ENCODE data around the gene CFAP410.
A peak's percentile ranks its signal among the peaks of the same experiment; 100 is the strongest.

GRCh38 chr21:44300262-44300959, 38.8 kb downstream of the CFAP410 start:
- TF ChIP-seq CTCF (IDR thresholded peaks at IDR 0.05) (no peak), EP300 (IDR thresholded peaks at IDR 0.05) (no peak), POLR2A (IDR thresholded peaks at IDR 0.05) (no peak), POLR2AphosphoS5 (IDR thresholded peaks at IDR 0.05) (peak in 2 of 3 donors; percentile 76 to 83)

Measured in stomach (tissue), 4 donors.